Activated CD8-positive, alpha-beta memory T cell treated with anti-CD3 and anti-CD28 coated beads, Interleukin-2, amount 50 U/mL, for 24 hours (primary cell): ENCODE results near the gene TEKTIP1.
"Not testable (repeated sequence)": the region's sequence is repeated elsewhere in the genome, so short reads cannot be mapped to it uniquely, and the experiment has no call there.

Source experiments
- DNase-seq: peaks from one replicate; pipeline ENCODE4 v3.0.0-alpha.2; 2020; ENCODE audit errors: extremely low read depth

Gene TEKTIP1

DNA sequence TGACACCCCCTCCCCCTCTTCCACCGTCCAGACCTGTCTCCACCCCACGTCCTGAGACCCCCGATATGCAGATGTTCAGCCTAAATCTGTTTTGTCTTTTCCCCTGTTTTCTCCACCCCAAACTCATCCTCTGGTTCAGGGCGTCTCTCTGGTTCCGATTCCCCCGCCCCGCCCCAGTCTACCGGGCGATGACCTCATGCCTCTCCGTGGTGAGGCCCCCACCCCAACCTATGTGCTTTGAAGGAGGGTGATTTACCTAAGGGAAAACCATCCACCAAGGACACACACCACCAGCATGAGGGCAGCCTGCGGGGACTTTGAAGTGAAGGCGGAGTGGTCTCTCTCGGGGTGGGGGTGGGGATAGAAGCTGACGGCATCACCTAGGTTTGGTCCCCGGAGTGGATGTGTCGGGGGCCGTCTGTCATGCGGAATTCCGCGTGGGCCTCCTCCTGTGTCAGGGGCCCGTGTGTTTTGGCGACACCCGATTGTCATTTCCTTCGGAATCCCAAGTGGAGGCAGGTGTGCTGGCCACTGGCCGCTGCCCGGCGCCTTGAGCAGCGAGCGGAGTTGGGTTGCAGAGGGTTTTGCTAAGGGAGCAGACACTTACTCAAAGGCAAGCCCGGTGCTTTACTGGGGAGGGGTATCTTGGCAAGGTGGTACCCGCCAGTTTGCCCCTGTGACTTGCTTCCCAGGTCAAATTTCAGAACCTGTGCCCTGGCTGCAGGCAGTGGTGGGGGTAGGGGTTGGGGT is 31.4 kb upstream of the TEKTIP1 start:
- DNase-seq: no peak

DNA sequence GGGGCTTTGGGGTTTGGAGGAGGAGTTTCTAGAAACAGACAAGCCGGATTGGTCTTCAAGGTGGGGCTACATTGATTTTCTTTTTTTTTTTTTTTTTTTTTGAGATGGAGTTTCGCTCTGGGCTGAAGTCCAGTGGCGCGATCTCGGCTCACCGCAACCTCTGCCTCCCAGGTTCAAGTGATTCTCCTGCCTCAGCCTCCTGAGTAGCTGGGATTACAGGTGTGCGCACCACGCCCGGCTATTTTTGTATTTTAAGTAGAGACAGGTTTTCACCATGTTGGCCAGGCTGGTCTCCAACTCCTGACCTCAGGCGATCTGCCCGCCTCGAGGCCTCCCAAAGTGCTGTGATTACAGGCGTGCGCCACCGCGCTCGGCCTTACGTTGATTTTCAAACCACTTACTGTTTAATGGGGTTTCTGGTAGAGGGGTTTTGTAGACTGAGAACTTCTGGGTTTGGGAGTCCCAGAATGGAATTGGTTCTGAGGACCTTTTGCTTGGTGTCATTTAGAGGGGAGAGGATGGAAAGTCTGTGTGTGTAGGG is 30.8 kb upstream of the TEKTIP1 start:
- not testable (repeated sequence) for DNase-seq

DNA sequence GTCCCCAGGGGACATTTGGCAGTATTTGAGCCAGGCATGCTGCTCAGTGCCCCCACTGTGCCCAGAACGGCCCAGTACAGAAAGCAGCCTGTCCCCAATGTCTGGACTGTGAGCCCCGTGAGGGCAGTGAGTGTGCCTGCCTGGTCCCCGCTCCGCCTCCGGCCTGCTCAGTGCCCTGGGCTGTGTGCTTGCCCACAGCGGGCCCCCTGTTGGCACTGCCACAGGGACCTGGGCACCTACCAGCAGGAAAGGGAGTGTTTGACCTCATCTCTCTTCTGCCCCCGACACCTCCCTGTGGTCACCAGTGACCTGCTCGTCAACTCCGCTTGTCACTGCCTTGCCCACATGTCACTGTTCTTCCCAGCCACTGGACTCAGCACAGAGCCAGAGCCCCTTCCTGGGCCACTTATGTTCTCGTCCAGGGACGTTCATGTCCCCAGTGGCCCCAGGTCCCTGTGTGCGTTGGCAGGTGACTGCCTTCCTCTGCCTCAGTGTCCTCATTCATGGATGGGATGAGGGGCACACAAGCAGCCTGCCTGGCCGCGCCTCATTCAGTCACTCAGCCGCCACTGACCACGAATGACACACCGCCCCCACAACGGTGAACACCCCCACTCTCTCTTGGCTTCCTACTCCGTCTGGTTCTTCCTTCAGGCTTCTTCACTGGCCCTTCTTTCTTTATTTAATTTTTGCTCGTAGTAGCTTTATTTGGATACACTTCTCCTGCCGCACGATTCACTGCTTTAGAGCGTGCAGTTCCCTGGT is 30.0 kb upstream of the TEKTIP1 start:
- no peak for DNase-seq

DNA sequence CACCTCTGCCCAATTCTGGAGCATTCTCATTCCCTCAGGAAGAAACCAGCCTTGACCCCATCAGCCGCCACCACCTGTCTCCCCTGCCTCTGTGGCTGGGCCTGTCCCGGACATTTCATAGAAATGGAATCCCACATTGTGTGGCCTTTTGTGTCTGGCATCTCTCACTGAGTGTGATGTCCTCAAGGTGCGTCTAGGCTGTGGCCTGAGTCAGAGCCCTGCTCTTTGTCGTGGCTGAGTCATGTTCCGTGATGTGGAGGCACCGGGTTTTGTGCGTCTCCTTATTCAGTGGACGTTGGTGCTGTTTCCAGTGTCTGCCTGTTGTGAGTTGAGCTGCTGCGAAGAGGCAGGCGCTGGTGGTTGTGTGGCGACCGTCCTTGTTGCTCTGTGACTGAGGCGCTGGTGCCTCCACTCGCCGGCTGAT is 29.4 kb upstream of the TEKTIP1 start:
- no peak for DNase-seq

DNA sequence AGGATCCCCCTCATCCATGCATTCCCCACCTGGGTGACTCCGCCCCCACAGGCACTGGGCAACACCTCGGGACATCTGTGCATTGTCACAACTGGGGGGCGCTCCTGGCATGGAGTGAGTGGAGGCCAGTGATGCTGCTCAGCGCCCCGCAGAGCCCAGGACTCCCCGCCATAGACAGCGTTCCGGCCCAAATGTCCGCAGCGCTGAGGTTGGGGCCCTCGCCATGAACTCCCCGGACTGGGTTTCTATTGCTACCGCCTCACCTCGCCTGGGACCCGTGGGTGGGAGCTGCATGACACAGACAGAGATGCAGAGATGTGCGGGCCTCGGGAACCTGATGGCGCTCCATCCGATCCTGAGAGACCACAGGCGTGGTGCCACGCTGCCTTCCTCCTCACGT is 28.2 kb upstream of the TEKTIP1 start:
- DNase-seq: no peak

DNA sequence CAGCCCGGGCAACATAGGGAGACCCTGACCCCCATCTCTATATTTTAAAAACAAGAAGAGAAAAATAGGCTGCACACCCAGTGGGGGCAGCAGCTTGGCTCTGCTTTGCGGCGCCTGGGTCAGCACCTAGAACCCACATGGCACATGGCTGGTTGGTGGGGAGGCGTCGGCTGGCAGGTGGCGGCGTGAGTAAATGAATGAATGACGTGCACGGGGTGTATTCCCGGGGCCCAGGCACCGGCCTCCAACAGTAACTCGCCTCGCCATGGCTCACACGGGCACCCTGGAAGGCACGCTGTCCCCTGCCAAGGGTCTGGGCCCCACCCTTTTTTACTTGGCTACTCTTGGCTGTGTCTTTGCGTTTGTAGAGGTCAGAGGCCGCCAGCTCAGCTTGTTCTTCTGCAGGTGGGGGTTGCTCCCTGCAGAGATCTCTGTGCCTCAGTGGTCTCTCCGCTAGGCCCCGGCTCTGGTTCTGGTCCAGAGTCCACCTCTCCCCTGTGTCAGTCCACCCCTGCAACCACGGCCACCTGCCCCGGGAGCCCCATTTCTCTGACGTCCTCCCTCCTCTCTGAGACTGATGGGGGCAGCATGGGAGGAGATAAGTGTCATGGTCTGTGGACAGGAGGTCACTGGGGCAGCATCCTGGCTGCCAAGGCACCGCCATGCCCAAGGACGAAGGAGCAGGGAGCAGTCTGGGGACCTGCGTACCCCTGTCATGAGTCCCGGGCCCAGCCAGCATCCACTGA is 27.3 kb upstream of the TEKTIP1 start:
- DNase-seq: no peak

DNA sequence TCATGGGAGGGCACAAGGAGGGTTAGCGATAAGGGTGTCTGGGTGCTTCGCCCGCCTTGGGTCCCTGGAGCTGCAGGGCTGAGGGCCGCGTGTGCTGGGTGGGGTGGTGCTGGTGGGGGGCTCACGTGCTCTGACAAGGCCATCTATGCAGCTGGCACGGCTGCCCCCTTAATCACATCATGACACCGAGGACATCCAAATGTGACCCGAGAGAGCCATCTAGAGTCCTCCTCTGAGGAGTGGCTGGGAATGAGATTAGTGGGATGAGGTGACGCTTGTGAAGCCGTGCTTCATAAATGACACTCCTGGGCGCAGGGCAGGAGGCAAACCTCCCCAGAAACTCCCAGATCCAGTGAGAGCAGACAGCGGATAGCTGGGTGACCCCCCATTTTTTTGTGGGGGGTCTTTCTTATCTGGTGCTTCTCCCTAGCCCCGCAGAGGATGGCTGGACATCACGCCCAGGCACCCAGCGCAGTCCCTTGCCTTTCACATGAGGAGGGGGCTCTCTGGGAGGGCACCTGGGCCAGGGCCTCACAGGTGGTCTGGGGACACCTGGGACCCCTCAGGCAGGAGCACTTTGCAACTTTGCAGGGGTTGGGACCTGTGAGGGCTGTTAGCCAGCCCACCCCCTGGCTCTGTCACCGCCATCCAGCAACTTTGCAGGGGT is 26.3 kb upstream of the TEKTIP1 start:
- no peak for DNase-seq

DNA sequence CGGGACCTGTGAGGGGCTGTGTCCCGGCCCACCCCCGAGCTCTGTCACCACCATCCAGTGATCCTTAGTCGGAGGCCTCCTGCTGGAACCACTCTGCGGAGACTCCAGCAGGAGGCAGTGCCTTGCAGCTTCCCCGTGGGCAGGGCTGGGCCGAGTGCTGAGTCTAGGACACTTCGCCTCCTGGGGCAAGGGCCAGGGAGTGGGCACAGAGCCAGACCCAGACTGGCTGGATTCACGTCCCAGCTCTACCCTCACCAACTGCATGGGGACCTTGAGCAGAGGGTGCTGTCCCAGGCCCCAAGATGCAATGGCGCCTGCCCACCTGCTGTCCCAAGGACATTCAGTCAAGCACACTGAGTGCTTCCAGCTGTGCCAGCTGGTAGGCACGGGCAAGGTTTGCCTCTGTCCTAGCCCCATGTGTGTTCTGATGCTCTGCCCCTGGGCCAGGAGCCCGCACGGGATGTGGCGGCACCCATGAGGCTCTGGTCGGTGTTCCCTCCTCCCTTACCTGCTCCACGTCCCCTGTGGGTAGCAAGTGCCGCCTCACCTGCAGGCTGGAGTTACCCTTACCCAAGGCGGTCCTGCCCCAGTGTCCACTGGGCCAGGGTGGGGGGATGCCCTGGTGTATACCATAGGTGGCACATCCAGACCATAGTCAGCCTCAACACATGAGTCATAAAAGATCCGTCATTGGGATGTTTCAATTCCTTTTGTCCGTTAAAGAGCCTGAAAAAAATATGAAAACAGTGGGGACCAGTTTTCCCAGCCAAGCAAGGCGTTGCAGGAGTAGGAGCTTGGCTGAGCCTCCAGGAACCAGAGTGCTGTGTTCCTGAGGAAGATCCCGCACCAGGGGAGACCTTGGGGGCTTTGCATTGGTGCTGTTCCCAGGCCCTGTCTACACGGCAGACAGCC is 25.5 kb upstream of the TEKTIP1 start:
- no peak for DNase-seq

DNA sequence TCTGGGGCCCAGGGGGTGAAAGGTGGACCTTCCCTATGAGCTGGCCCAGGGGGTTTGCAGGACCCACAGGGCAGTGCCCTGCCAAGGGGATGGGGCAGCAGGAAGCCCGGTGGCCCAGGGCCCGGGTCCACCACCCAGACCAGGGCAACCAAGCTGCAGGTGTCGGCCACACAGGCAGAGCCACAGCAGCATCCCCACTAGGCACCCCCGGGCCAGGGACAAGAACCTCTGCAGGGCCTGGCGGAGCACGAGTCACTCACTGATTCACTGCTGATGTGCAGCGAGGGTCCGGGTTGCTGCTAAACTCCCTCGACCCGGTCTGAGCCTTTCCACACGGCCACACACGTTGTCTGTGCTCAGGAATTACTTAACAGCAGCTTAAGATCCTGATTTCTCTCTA is 24.0 kb upstream of the TEKTIP1 start:
- no peak for DNase-seq

DNA sequence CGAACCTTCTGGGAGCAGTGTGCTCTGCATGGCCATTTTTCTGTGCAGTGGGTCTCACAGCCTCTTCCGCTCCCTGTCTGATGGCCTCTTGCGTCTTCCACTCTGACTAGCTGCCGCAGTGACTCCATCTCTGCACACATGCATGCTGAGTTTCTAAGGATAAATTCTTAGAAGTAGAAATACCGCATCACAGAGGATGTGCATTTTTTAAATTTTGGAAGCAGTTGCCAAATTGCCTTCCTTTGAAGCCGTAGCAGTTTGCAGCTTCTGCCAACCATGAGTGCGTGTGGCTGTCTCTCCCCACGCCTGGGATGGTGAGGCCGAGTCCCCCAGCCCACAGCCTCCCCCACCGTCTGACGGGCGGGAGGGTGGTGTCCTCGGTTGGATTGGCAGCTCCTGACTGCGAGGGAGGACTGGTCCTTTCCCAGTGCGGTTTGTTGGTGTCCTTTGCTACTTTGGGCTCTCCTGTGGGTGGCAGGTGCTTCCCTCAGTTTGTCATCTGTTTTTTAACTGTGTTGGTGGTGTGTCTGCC is 23.0 kb upstream of the TEKTIP1 start:
- DNase-seq: no peak

DNA sequence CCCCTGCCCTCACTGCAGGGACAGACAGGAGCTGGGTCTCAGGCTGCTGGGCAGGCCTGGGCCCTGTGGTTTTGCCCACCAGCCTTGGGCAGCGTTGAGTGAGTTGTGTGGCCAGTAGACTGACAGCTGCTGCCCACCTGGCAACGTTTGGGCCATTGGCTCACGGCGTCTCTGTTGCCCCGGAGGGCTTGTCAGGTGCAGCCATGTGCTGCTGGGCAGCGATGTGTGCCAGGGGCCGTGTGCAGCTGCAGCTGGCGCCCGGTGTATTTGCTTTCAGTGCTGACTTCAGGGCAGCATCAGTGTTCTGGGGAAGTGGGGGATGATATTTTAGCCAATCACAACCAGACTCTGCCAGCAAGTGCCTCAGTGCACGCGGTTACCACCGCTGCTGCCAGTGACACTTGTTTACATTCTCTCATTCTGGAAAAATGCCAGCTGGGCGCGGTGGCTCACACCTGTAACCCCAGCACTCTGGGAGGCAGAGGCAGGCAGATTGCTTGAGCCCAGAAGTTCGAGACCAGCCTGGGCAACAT is 22.2 kb upstream of the TEKTIP1 start:
- no peak for DNase-seq

DNA sequence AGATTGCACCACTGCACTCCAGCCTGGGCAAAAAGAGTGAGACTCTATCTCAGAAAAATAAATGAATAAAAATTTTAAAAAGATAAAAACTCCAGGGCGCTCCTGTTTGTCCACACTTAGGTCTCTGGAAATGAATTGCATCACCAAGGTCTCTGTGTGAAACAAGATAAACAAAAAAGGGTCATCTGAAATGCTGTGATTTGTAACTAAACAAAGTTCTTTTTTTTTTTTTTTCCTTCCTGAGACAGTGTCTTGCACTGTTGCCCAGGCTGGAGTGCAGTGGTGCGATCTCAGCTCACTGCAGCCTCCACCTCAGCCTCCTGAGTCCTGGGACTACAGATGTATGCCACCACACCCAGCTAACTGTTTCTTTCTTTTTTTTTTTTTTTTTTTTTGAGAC is 21.3 kb upstream of the TEKTIP1 start:
- no peak for DNase-seq

DNA sequence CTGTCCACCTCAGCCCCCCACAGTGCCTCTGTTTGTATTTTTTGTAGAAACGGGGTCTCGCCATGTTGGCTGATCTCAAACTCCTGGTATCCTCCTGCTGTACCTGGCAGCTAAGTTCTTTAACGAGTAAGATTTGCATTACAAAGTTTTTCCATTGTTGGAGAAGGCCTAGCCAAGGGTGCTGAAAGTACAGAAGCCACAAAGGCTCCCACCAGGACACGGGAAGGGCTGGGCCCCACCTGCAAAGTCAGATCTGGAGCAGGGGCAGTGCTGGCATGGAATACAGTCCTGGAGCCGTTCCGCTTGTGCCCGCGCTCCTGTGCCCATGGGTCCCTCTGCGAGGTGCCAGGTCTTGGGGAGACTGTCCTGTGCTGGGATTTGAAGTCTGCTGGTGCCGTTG is 20.7 kb upstream of the TEKTIP1 start:
- DNase-seq: no peak

DNA sequence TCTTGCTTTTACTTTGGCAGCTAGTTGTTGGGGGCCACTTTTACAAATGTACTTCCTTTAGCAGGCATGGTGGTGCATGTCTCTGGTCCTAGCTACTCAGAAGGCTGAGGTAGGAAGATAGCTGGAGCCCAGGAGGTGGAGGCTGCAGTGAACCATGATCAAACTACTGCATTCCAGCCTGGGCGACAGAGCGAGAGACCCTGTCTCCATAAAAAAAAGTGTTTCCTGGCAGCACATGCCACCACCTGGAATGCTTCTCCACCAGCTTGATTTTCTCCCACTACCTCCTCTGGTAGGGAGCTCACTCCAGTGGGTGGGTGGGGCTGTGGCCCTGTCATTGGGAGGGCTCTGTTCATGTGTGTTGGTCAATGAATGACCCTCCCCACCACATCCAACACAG is 20.3 kb upstream of the TEKTIP1 start:
- DNase-seq: no peak

DNA sequence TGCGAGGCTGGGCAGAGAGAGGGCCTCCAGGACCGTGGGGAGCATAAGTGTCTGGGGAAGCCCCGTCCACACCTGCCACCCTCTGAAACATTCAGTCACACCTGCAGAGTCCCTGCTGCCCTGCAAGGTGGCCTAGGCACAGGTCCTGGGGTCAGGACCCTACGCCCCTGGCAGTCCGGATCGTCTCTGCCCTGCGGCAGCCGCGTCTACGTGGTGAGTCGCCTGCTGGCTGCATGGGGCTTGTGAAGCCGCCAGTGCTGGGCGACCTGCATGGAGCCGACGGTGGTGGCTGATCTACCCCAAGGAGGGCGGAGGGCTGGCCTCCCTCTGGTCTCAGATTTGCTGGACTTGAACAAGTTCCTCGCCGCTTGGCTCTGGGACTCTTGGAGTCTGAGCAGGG is 19.8 kb upstream of the TEKTIP1 start:
- no peak for DNase-seq

DNA sequence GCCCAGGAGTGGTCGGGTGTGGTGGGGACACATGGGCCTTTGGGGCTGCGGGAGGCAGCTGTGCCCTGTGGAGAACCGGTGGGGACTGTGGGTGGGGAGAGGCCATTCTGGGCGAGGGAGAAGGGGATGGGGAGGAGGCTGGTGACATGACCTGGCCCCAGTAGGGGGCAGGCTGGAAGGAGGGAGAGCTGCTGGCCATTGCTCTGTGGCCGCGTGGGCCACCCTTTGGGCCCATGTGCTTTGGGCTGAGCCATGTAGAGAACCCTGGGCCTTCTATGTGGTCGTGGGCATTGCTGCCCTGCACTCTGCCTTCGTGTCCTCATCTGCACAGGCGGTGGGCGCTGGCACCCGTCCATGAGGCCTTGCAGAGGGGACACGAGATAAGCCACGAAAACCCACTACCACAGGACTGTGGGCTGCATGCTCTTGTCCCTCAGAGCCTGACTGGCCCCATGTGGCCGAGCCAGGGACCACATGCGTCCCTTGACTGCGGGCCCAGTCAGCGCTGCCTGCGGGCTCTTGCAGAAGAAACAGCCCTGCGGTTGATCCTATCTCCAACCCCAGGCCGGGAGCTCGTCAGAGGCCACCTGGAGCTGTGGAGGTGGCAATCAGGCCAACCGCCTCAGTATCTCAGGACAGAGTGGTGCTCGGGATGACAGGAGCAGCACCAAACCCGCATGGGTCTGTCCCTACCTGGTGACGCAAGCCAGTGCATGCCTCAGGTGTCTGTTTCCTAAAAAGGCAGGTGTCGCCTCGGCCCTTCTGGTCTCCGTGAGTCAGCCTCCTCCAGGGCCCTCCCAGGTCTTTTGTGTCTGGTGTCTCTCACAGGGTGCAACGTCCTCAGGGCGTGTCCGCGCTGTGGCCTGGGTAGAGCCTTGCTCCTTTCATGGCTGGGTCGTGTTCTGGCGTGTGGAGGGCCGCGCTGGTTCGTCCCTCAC is 18.5 kb upstream of the TEKTIP1 start:
- no peak for DNase-seq

DNA sequence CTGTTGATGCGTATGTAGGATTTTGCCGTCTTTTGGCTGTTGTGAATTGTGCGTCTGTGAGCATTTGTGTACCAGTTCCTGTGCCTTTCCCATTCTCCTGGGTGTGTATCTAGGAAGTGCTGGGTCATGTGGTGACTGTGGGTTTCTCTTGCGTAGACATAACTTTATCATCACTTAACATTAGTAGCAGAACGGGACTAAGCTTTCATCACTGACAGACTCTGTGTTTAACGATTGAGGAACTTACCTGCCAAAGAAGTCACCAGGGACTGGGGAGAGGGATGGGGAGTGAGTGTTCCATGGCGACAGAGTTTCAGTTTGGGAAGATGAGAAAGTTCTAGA is 17.9 kb upstream of the TEKTIP1 start:
- DNase-seq: no peak

DNA sequence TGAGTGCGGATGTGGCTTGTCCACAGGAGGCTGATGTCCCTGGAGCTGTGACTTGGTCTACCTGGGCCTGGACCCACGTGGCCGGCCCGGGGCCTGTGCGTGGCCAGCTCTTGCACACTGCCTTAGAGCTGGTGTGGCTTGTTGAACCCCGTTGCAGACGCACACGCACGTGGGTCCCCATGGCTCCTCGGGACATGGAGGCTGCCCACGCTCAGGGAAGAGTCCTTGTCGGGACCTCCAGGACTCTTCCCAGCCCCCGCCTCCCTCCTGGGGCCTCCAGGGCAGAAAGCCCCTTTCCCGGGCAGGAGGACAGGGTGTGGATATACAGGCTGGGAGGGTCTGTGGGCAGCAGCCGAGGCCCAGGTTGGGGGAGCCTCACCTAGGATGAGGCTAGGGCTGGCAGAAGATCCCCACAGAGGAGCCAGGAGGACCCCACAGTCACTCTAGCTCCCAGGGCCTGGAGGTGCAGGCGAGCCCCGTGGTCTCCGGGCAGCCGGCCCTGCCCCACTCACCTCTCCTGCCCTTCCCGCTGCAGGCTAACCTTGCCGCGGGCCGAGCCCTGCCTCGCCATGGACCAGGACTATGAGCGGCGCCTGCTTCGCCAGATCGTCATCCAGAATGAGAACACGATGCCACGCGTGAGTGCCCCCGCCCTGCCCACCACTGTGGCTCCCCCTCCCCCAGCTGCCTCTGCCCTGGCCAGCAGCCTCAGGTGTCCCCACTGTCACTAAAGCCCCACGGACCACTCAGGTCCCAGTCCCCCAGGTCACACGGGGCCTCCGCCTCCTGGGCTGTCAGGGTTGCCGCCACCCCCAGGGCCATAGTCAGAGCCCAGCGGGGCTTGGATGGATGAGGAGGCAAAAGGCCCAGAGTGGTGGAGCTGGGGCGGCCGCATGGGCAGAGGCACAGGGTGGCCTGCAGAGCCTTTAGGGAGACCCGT is 16.3 kb upstream of the TEKTIP1 start:
- DNase-seq: no peak
